Stimulated activated effector memory CD8-positive, alpha-beta T cell treated with anti-CD3 and anti-CD28 coated beads, Interleukin-12 subunit alpha, Interleukin-12 subunit beta, amount 100 ng/mL, for 72 hours (primary cell): ENCODE results near the gene NBAS.
"Not testable (repeated sequence)": the region's sequence is repeated elsewhere in the genome, so short reads cannot be mapped to it uniquely, and the experiment has no call there.

Experiments used
- ATAC-seq: fragments of 150-1000 bp; cut with Tn5 transposase; 2 replicates; pipeline ENCODE4 v1.10.0; 2021
- DNase-seq, 2 donors: peaks; one replicate each; pipeline ENCODE4 v3.0.0; 2021 to 2022; ENCODE audit warnings: low spot score in 2 of 2
- H3K27ac Mint-ChIP-seq: one replicate; pipeline ENCODE4 v1.8.0; 2022; ENCODE audit warnings: mild to moderate bottlenecking, mixed read lengths
- H3K36me3 Mint-ChIP-seq: one replicate; pipeline ENCODE4 v1.8.0; 2022; ENCODE audit warnings: mild to moderate bottlenecking, mixed read lengths
- H3K4me1 Mint-ChIP-seq: one replicate; pipeline ENCODE4 v1.8.0; 2022; ENCODE audit warnings: mixed read lengths
- H3K4me3 Mint-ChIP-seq: one replicate; pipeline ENCODE4 v1.8.0; 2022; ENCODE audit warnings: mild to moderate bottlenecking, mixed read lengths
- H3K9me3 Mint-ChIP-seq: one replicate; pipeline ENCODE4 v1.8.0; 2022; ENCODE audit warnings: mixed read lengths

NBAS gene

DNA sequence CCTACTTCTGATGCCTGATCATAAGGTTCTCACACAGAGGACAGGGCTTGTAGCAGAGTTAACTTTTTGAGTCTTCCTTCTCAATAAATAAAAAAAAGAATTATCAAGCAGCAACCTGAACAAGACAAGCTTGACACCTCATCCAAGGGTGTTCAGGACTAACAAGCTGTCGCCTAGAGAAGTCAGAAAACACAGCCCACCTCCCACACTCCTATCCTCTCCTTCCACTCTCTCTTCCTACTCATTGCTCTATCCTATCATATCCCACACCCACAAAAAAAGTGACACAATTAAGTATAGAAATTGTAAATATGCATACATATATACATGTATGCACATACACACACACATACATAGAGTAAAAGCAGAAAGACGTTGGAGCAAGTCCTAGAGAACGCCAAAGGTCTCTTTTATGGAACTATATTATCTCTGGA, 5.4 kb downstream of the NBAS start:
- ATAC-seq (no peak), DNase-seq (no peak)
- Mint-ChIP-seq H3K27ac (peak overlapping the region; percentile 35), H3K4me1 (peaks cover 23% of the 10 kb centered on the region), H3K4me3 (no peak overlapping the region), H3K36me3 (peaks cover 62% of the 10 kb centered on the region), H3K9me3 (no peaks in the 10 kb centered on the region)

GRCh38 chr2:15554525-15555218, 6.5 kb downstream of the NBAS start:
- H3K27ac Mint-ChIP-seq, result peak overlapping the region; percentile 35
- ATAC-seq (no peak), DNase-seq (no peak)
- H3K9me3 Mint-ChIP-seq, result no peaks in the 10 kb centered on the region
- H3K36me3 Mint-ChIP-seq, result peaks cover 67% of the 10 kb centered on the region
- H3K4me3 Mint-ChIP-seq, result no peak overlapping the region
- H3K4me1 Mint-ChIP-seq, result peaks cover 13% of the 10 kb centered on the region

DNA sequence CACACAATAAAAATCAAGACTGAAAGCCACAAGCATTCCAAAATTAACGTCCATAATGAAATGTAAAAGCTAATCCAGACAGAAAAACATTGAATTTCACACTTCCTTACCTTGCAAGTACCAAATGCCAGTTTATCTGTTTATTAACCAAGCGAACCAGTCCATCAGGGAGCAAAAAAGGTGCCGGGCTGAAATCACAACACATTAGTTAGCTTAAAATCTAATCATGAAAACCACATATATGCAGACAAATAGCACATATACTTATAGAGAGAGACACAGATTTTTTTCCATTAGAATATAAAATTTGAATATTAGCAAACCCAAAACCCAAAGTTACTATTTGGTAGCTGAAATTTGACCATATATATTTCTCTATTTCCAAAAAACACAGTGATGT, 7.2 kb downstream of the NBAS start:
- no peak for DNase-seq
- no peak for ATAC-seq
- no peak overlapping the region for H3K4me3 Mint-ChIP-seq
- peaks cover 5% of the 10 kb centered on the region for H3K4me1 Mint-ChIP-seq
- H3K27ac Mint-ChIP-seq, result no peak overlapping the region
- no peaks in the 10 kb centered on the region for H3K9me3 Mint-ChIP-seq
- H3K36me3 Mint-ChIP-seq, result peaks cover 74% of the 10 kb centered on the region

GRCh38 chr2:15553519-15553918, 7.6 kb downstream of the NBAS start:
- H3K27ac Mint-ChIP-seq, result no peak overlapping the region
- ATAC-seq (no peak), DNase-seq (no peak)
- H3K36me3 Mint-ChIP-seq, result peaks cover 77% of the 10 kb centered on the region
- peaks cover 5% of the 10 kb centered on the region for H3K4me1 Mint-ChIP-seq
- H3K4me3 Mint-ChIP-seq, result no peak overlapping the region
- H3K9me3 Mint-ChIP-seq, result no peaks in the 10 kb centered on the region

GRCh38 chr2:15548974-15549373, 12.2 kb downstream of the NBAS start:
- H3K4me3 Mint-ChIP-seq, result no peak overlapping the region
- no peak for DNase-seq
- no peaks in the 10 kb centered on the region for H3K9me3 Mint-ChIP-seq
- H3K36me3 Mint-ChIP-seq, result peaks cover 53% of the 10 kb centered on the region
- H3K27ac Mint-ChIP-seq, result no peak overlapping the region
- H3K4me1 Mint-ChIP-seq, result no peaks in the 10 kb centered on the region
- ATAC-seq, result no peak

GRCh38 chr2:15547115-15547876, 13.8 kb downstream of the NBAS start:
- Mint-ChIP-seq H3K36me3 (peaks cover 37% of the 10 kb centered on the region), H3K9me3 (no peaks in the 10 kb centered on the region)

DNA sequence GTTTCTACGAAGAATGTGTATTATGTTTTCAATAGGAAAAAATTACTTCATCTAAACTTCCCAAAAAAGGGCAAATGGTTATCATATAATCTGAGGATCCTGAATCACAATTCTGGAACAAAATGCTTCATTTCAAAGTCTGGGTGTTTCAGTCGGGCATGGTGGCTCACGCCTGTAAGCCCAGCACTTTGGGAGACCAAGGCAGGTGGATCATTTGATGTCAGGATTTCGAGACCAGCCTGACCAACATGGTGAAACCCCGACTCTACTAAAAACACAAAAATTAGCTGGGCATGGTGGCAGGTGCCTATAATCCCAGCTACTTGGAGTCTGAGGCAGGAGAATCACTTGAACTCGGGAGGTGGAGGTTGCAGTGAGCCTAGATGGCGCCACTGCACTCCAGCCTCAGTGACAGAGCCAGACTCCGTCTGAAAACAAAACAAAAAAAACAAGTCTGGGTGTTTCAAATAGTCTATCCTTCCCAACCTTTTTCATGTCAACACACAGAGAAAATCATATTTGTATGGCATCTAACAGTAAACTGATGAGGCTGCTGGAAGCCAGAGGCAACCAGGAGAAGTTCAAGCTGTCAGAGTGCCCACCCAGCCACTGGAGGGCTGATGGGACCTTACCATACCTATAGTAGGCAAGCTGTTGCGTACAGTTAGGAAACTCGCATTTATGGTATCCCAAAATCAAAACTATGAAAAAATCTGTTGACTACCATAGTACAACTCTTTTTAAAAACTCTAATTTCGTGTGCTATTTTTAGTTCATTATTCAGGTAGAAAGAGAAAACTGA, 14.6 kb downstream of the NBAS start:
- ATAC-seq, result no peak
- peaks cover 29% of the 10 kb centered on the region for H3K36me3 Mint-ChIP-seq
- no peaks in the 10 kb centered on the region for H3K9me3 Mint-ChIP-seq
- H3K4me3 Mint-ChIP-seq, result no peak overlapping the region
- no peak for DNase-seq
- no peak overlapping the region for H3K27ac Mint-ChIP-seq
- no peaks in the 10 kb centered on the region for H3K4me1 Mint-ChIP-seq

More at GRCh38 chr2:15547115-15547876, 13.8 kb downstream of the NBAS start:
- ATAC-seq (no peak), DNase-seq (no peak)
- Mint-ChIP-seq H3K27ac (no peak overlapping the region), H3K4me1 (no peaks in the 10 kb centered on the region), H3K4me3 (no peak overlapping the region)

- Mint-ChIP-seq H3K4me1 (peaks cover 5% of the 10 kb centered on the region), H3K27ac (no peak overlapping the region), H3K4me3 (no peak overlapping the region), H3K9me3 (no peaks in the 10 kb centered on the region), H3K36me3 (peaks cover 11% of the 10 kb centered on the region)
- no peak for DNase-seq
- no peak for ATAC-seq
These were observed 16.9 kb downstream of the NBAS start for GRCh38 chr2:15544227-15544626.

- Mint-ChIP-seq H3K27ac (no peak overlapping the region), H3K4me1 (peaks cover 5% of the 10 kb centered on the region), H3K9me3 (no peaks in the 10 kb centered on the region), H3K36me3 (peaks cover 5% of the 10 kb centered on the region), H3K4me3 (no peak overlapping the region)
- no peak for DNase-seq
- no peak for ATAC-seq
These were observed 17.6 kb downstream of the NBAS start for GRCh38 chr2:15543541-15543940.

DNA sequence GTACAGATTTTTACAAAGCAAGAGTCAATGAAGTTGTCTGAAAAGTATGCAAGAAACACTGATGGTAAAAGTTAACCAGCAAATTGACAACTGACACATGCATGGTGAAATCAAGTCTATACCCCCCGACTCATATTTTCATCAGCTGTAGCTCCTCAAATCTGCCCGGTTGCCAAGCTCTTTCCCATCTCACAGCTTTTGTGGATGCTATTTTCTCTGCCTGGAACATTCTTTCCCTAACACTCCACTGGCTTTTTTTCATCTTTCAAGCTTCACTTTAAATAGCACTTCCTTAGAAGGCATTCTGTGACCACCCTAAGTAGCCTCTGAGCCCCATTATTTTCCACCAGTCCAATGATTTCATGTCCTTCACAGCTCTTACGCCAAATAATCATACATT, 18.1 kb downstream of the NBAS start:
- Mint-ChIP-seq H3K4me3 (no peak overlapping the region), H3K4me1 (peaks cover 5% of the 10 kb centered on the region), H3K36me3 (peaks cover 5% of the 10 kb centered on the region), H3K27ac (no peak overlapping the region), H3K9me3 (no peaks in the 10 kb centered on the region)
- no peak for DNase-seq
- no peak for ATAC-seq

- not testable (repeated sequence) for H3K4me3 Mint-ChIP-seq, ATAC-seq, DNase-seq, H3K4me1 Mint-ChIP-seq, H3K9me3 Mint-ChIP-seq, H3K27ac Mint-ChIP-seq
- H3K36me3 Mint-ChIP-seq, result peaks cover 11% of the 10 kb centered on the region
These were observed 18.9 kb downstream of the NBAS start for GRCh38 chr2:15542269-15542668.

GRCh38 chr2:15540523-15540922, 20.6 kb downstream of the NBAS start:
- ATAC-seq, DNase-seq, H3K9me3 Mint-ChIP-seq, H3K27ac Mint-ChIP-seq, H3K4me3 Mint-ChIP-seq: not testable (repeated sequence)
- H3K36me3 Mint-ChIP-seq, result peaks cover 26% of the 10 kb centered on the region
- H3K4me1 Mint-ChIP-seq, result peaks cover 12% of the 10 kb centered on the region

DNA sequence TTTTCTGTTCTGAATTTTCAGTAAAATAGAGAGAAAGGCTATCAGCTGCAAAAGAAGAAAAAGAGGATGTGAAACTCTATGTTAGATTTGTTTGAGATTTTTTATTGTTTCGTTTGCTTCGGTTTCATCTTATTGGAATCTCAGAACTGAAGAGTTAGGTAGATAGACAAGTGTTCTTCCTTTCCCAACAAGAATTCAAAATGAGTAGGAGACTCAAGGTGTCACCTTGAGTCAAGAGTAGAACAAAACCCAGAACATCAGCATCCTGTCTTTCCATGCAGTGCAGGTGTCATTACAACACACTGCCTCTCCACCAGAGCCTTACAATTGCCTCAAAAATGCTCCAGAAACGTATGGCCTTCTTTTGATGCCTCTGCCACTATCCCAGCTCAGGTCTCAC, 21.1 kb downstream of the NBAS start:
- Mint-ChIP-seq H3K27ac (no peak overlapping the region), H3K9me3 (no peaks in the 10 kb centered on the region), H3K4me3 (no peak overlapping the region), H3K36me3 (peaks cover 28% of the 10 kb centered on the region), H3K4me1 (peaks cover 12% of the 10 kb centered on the region)
- DNase-seq (no peak), ATAC-seq (no peak)

DNA sequence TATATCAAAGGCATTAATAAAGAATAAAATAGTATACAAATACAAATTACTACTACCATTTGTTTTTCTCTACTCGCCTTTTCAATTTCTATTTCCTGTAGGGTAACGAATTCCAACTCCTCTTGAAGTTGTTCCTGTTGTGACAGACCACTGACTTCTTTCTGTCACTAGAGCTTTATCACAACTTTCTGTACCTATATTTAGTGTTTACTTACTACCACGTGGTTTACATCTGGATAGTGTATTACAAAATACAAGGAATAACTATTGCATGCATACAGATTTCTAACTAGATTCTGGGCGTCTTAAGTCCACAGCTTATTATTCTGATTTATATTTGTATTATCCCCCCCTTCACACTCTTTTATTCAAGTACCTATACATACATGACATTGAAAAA, 22.3 kb downstream of the NBAS start:
- Mint-ChIP-seq H3K9me3 (no peaks in the 10 kb centered on the region), H3K4me1 (peaks cover 12% of the 10 kb centered on the region), H3K27ac (no peak overlapping the region), H3K36me3 (peaks cover 40% of the 10 kb centered on the region), H3K4me3 (no peak overlapping the region)
- DNase-seq (no peak), ATAC-seq (no peak)

DNA sequence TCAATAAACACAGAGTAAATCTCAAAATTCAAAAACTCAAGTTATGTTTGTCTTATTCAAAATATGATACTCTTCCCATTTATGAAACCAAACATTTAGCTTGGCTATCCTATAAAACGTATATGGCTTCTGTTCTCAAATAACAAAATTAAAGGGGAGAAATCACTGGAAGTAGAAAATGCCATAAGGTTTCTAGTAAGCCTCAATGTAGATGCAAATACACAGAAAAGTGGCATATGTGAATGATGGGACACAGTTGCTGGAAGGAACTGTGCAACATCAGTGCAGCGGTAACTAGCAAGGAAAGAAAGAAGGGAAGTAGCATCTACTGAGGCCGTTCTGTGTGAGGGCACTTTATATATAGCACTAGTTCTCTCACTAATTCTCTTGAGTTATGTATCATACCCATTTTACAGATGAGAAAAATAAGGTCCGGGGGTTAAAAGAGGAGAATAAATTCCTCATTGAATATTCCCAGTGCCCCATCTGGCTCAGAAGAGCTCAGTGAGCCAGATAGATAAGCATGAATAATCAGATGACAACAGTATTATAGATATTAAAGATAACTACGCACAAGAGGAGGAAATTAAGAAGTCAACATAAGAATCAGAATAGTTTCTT, 27.2 kb downstream of the NBAS start:
- no peak overlapping the region for H3K4me3 Mint-ChIP-seq
- H3K36me3 Mint-ChIP-seq, result peaks cover 69% of the 10 kb centered on the region
- no peak for DNase-seq
- H3K27ac Mint-ChIP-seq, result no peak overlapping the region
- no peak for ATAC-seq
- H3K4me1 Mint-ChIP-seq, result peaks cover 6% of the 10 kb centered on the region
- H3K9me3 Mint-ChIP-seq, result no peaks in the 10 kb centered on the region
